Subcutaneous adipose tissue (tissue), 4 donors: ENCODE results near the gene ADRB2. TPM values are rescaled to one million over a fixed set of nuclear protein-coding genes. Genes with fewer than 3 reads are reported as not detected.

ENCODE experiments used
- total RNA-seq, 4 donors: library from RNA; depleted of rRNA; stranded (reverse); fragments of >200 nt; gene quantifications; one replicate each; pipeline ENCODE4 v1.1.0, GENCODE V29; 2016
- TF ChIP-seq, protein P1 (sequence below): fragments of 450-650 bp; IDR thresholded peaks from one replicate; pipeline ENCODE4 v1.5.1; 2016; ENCODE audit warnings: low read depth, mild to moderate bottlenecking, control low read depth, antibody characterized with exemption, moderate library complexity

Gene ADRB2
- total RNA-seq, 4 donors from 2014 or later: 23.1 to 60.0 (median 38.9) TPM

DNA sequence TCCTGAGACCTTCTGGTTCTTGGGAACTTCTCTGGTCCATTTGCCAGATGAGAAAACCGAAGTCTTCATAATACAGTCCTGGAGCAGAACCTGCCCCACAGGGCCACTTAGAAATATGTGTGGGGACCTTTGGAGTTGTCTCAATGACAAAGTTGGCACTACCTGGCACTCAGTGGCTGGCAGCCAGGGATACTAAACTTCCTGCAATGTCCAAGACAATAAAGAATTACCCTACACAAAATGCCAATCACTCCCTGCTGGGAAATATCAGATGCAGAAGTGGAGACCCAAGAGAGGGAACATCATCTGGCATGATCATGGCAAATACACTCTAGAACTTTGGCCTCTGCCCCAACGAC, 29.6 kb downstream of the ADRB2 start:
- TF ChIP-seq, protein P1, sequence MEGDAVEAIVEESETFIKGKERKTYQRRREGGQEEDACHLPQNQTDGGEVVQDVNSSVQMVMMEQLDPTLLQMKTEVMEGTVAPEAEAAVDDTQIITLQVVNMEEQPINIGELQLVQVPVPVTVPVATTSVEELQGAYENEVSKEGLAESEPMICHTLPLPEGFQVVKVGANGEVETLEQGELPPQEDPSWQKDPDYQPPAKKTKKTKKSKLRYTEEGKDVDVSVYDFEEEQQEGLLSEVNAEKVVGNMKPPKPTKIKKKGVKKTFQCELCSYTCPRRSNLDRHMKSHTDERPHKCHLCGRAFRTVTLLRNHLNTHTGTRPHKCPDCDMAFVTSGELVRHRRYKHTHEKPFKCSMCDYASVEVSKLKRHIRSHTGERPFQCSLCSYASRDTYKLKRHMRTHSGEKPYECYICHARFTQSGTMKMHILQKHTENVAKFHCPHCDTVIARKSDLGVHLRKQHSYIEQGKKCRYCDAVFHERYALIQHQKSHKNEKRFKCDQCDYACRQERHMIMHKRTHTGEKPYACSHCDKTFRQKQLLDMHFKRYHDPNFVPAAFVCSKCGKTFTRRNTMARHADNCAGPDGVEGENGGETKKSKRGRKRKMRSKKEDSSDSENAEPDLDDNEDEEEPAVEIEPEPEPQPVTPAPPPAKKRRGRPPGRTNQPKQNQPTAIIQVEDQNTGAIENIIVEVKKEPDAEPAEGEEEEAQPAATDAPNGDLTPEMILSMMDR: no peak

DNA sequence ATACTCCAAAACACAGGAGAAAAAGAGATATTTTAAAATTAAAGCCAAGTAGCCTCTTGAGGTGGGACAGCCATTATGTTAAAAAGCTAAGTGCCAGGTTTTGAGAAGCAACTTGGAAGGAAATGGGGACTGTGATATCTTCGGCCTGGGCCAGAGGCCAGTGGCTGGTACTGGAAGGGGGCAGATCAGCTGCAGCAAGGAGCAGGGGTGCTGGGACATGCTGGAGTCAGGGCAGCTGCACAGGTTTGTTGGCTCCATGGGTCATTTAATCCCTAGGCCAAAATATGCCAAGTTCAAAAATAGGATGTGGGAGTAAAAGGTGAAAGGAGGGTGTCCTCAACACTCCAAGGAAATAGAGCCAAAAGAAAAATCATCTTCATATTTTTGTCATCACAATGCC, 30.0 kb downstream of the ADRB2 start:
- TF ChIP-seq, protein P1: no peak

DNA sequence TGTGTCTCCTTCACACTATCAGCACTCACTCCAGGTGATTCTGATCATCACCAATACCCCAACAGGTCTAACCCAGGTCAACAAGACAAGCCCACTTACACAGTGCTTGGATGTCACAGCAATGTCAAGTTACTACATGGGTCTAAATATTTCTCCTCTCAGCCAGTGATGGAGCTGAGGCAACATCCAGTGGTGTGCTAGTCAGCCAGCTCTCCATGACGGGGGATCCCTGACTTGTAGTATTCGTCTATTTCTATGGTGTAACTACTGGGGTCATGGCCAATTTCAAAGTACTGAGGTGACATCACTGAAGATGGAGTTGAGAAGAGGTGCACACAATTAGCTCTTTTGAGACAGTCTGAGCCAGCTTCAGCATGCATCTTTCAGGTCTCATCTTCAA, 31.1 kb downstream of the ADRB2 start:
- TF ChIP-seq, protein P1: no peak

DNA sequence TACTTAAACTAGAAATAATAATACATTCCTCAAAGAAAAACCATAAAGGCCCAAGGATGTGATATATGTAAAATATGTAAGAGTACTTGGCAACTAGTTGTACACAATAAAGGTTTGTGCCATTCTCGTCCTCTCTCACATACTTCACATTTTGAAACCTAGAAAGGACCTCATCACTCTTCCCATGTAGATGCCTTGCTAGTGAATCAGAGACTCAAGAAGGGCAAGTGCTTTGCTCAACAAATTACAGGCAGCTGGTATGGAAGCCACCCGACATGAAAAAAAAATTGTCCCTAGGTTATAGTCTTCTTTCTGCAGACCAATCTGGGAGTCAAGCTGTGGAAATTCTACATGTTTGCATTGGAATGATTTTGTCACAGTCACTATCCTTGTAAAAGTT, 31.7 kb downstream of the ADRB2 start:
- TF ChIP-seq, protein P1: no peak

DNA sequence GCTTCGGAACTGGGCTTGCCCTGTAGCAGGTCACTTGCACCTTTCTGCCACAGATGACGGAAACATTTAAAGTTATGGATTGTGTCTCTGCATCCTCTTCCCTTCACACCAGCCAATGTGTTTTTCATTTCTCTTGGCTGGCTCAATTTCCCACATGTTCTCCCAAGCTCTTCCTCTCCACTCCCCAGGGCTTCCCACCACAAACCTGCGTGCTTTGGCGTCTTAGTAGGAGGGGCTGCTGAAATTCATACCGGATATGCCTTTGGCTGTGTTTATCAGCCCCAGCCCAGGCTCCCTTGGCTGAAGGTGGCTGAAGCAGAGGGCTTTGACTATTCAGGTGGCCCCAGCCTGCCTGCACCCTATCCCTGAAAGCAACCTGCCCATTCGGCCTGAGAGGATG, 32.1 kb downstream of the ADRB2 start:
- TF ChIP-seq, protein P1: no peak

DNA sequence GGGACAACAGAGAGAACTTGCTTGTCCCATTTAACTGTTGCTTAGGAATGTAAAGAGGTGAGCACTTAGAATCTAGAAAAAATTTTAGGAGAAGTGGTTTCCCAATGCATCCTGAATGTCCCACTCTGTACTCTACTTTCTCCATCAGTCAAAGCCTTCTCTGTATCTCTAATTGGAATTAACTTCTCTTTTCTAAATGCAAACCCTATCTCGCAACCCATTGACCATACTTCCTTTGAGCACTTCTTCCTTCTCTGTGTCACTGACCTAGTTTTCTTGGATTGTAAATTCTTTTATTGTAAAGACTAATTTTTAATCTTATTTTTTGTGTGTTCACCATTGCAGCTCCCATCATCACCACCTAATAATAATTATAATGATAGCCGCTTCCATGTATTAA, 33.3 kb downstream of the ADRB2 start:
- TF ChIP-seq, protein P1: no peak

DNA sequence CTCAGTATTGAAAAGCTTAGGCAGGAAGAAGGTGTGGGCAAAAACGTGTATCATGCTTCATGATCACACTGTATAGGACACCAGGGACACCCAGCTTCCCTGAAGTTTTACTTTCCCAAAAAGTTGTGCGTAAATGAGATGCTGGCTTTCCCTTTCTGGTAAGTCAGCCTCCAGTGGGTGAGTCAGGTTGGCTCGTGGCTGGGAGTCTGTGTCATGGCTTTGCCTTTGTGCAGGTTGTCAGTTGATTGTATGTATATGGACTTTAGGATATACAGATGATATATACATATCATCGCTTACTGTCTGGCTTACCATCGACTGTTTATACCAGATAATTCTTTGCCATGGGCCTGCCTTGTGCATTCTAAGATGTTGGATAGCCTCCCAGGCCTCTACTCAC, 34.2 kb downstream of the ADRB2 start:
- TF ChIP-seq, protein P1: no peak
